Amniotic epithelial cell (primary cell): ENCODE data around the gene CEMIP2.

Experiments
- DNase-seq: peaks from one replicate; pipeline ENCODE4 v3.0.0-alpha.2; 2010; ENCODE audit warnings: low read depth

CEMIP2 gene

GRCh38 chr9:71748280-71748743 is 20.0 kb downstream of the CEMIP2 start:
- DNase-seq: peak; percentile 92

GRCh38 chr9:71747576-71747975 is 20.7 kb downstream of the CEMIP2 start:
- no peak for DNase-seq

DNA sequence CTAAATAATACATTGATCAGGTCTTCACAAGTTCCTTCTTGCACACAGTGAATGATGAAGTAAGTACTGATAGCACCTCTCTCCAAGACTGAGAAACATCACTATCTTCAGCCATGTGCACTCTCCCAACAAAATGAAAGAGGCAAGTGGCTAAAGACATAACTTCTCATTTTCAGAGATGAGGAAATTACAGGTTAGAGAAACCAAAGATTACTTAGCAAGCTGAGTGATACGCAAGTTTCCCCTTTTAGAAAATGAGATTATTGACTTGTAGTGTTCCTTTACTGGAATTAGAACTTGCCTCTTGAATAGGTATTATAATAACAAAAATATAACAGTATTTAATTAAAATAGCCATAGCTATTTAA is 21.6 kb downstream of the CEMIP2 start:
- no peak for DNase-seq

DNA sequence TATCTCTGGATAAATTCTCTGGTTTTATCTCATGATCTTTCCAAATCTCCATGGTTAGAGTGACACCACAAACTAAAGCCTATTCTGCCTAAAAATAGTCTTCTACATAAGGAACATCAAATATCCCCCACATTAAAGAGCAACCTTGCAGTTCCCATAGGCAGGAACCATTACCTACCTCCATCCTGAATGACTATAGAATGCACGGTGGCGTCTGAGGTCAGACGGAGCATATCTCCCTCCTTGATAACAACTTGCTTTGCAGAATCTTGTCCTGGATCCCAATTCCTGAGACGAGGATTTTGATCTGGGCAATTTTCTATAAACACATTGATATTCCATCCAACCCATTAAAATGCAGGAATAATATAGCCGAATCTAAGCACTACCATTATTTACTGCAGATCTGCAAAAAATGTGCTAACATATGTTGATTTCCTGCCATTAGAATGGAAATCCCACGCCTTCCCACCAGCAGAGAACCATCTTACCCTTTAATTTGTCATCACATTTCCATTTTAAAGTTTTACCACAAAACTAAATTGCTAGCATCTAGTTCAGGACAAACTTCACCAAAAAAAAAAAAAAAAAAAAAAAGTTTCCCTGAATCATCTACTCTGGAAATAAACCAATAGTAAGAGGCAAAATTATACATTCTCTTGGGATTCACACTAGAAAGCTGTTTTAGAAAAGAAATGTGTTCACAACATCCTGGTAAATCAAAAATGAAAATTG is 22.1 kb downstream of the CEMIP2 start:
- peak; percentile 45 for DNase-seq

DNA sequence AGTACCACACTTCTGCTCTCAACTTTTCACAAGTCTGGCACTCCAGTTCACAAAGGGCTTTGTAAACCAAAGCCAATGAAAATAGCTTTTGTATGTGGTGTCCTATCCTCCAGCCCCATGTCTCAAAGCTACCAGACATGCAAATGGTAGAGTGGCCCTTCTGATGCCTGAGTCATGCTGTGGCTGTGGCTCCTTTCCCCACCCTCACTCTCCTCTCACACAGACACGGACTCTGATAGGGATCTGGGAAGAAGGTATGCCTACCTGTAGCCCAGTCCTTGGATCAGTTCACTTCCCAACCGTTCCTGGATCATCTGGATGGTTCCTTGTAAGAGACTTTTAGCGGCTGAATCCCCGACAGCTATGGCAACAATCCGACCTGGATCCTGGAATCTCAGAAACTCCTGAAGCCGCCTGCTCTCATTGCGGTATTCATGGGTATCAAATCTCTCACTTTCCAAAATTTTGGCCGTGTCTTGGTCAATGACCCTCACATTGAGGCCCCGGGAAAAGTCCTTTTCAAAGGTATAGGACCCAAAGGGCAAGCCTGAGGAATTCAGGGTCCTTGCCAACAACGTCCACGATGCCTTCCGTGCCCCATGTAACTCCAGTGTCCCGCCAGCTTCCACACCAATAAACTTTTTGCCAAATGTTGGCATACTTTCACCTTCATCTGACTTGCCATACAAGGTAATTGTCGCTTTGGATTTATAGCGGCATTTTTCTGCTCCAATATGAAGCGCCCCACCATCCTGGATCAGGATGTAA is 23.4 kb downstream of the CEMIP2 start:
- no peak for DNase-seq

GRCh38 chr9:71743882-71744281 is 24.4 kb downstream of the CEMIP2 start:
- no peak for DNase-seq

GRCh38 chr9:71743217-71743705 is 25.1 kb downstream of the CEMIP2 start:
- no peak for DNase-seq

GRCh38 chr9:71742703-71743102 is 25.6 kb downstream of the CEMIP2 start:
- no peak for DNase-seq

DNA sequence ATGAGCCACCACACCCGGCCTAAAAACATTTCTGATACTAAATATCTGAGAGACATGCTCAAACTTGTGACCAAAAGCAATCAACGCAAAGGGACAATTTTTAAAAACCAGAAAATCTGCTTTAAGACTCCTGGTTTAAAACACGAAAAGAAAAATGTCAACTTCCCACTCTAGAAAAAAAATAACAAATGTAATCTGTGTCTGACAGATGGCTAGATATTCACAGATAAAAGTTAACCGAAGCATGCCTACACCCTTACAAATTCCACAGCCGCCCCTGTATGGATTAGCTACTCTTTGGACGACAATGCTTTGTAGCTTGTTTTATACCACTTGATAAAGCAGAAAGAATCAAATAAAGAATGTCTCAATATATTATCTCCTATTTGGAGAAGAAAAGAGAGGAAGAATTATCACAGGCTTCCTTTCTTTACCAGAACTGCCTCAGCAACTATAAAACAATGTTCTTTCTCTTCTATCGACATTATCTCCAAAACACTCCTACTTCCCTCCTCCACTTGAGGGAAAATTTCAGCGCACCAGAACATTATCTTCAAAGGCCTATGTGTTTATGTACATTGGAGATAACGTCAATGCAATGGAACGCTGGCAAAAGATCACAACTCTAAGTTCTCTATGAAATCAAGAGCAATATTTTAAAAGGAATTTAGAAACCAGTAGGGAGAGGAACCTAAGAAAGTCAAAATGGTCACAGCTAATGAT is 26.2 kb downstream of the CEMIP2 start:
- peak; percentile 89 for DNase-seq

DNA sequence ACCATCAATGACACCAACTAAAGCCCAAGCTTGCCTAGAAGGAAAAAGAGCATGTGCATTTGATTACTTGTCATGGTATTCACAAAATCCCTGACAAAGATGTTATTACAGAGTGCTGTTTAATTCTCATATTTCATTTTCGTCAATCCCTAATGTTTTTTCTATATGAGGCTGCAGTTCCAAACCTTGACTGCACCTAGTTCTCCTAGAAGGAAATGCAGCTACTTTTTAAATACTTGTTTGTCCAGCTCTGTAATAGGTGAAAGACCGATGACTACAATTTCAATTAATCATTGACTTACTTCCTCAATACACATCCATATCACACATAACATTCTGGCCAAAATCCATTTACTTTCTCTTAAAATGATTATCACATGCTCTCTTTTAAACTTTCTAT is 28.1 kb downstream of the CEMIP2 start:
- DNase-seq: no peak

DNA sequence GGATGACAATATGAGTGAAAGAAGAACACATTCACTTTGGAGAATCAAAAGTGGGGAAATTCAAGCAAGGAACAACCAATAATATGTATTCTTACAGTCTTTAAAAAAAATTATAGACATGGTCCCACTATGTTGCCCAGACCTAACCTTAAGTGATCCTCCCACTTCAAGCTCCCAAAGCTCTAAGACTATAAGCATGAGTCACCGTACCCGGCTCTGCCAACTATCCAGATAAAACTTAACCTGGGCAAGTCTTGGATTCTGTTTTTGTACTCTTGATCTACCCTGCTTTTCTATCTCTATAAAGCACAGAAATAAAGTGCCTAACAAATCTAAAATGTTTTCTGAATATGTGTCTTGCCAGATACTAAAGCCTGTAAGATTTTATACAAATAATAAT is 30.9 kb downstream of the CEMIP2 start:
- DNase-seq: peak; percentile 74

GRCh38 chr9:71736236-71736635 is 32.1 kb downstream of the CEMIP2 start:
- peak; percentile 16 for DNase-seq

GRCh38 chr9:71734950-71735349 is 33.4 kb downstream of the CEMIP2 start:
- peak; percentile 45 for DNase-seq

DNA sequence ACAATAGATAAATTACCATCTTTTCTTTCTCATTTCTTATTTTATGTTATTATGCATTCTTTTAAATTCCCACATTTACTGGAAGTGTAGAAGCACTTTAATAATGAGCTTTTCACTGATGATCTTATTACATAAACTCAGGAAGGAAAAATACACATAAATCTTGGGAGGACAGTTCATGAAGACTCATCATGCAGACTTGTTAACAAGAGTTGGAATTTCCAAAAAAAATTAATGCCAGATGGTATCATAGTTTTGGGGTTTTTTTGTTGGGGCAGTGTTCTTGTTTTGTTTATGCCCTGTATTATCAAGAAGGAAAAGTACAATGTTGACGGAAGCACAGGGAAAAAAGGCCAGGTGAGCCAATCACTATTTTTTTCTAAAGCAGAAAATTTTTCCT is 35.1 kb downstream of the CEMIP2 start:
- DNase-seq: no peak

DNA sequence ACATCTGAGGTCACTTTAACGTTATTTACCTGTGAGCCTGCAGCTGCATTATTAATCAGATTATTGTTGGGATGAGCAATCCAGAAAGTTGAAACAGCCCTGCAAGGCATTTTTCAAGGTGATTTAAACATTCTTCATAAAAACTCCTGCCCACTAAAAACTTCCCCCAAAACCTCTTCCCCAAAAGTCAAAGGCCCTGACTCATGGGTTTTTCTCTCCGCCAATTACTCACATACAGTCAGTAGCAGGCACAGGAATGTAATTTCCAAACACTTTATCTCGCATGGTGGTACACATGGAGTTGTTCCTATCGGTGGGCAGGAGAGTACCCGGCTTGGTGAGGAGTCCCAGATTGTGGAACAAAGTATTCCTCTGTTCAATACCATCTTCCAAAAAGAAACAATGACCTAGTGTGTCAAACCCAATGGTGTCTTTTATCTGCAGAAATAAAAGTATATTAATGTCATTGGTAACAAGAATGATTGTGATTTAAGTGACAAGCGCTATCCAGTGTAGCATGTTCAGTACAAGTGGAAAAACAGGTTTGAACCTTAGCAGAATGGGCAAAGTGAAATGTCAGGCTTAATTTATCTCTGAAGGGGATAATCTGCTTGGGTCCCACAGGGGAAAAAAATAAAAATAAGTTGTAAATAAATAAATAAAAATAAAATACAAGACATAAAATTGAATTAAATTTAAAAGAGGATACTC is 38.3 kb downstream of the CEMIP2 start:
- peak; percentile 60 for DNase-seq

DNA sequence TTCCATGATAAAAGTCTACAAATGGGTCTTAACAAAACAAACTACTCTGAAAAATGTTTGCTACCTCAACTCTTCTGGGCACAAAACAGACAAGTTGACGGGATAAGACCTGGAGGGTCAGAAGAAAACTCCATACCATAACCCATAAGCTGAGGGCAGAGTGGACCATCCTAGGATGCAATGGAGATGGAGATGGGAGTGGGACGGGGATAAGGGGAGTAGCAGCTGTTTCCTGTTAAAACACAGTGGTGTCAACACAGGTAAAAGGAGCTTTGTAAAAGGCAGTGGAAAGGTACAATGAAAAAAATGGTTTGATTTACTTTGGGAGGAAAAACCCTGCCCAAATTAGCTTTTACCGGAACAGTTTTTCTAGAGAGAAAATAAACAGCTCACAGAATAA is 41.6 kb downstream of the CEMIP2 start:
- no peak for DNase-seq

DNA sequence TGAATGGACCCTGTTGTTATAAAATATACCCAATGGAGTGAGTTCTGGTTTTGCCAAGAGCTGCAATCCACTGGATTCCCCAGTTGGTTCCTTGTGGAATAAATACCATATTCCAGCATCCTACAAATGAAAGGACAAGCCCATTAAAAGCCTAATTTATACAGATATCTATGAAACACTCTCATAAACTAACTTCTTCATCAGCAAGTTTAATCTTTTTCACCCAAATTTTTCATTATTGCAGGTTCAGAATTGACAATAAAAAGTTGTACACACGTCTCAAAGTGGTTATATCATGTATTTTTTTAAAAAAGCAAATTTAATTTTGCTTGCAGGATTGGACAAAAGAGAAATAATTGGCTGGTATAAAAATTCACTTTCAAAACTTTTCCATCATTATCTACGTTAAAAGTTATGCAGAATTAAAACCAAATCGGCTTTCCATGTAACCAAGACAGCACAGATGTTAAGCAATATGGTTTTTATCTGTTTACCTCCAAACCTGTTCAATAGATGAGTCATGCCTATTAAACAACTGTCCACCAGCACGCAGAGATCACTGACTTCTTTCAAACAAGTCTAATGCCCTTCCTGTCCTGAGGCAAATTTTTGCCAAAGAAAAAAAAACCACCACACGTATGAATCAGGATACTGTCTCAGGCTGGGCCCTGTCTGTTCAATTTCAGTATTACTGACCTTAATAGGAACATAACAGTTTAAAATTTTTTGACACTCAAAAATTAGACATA is 42.5 kb downstream of the CEMIP2 start:
- DNase-seq: peak; percentile 76

DNA sequence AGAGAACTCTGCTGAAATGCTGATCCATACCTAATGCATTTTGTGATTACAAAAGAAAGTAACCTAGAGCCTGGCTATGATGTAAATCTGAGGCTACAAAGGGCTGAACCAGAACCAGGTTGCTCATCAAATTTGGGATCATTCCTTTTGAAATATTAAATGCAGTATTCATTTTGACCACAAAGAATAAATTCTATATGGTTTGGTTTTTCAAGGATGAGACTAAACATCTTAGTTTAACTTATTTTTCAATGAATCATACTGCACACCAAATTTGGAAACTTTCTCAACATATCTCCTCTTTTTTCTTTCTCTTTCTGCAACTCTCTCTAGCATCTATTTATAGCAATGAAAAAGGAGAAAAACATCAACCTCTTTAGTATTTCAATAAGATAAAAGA is 46.5 kb downstream of the CEMIP2 start:
- peak; percentile 12 for DNase-seq

GRCh38 chr9:71719562-71719961 is 48.8 kb downstream of the CEMIP2 start:
- DNase-seq: peak; percentile 44

GRCh38 chr9:71719088-71719487 is 49.2 kb downstream of the CEMIP2 start:
- DNase-seq: no peak
